Stromal cell of bone marrow (primary cell): Measurements from ENCODE around the gene S100P.
"Not testable (repeated sequence)": the region's sequence is repeated elsewhere in the genome, so short reads cannot be mapped to it uniquely, and the experiment has no call there.

Experiments
- DNase-seq: peaks from one replicate; pipeline ENCODE4 v3.0.0-alpha.2; 2012; ENCODE audit warnings: low read depth

The S100P gene

DNA sequence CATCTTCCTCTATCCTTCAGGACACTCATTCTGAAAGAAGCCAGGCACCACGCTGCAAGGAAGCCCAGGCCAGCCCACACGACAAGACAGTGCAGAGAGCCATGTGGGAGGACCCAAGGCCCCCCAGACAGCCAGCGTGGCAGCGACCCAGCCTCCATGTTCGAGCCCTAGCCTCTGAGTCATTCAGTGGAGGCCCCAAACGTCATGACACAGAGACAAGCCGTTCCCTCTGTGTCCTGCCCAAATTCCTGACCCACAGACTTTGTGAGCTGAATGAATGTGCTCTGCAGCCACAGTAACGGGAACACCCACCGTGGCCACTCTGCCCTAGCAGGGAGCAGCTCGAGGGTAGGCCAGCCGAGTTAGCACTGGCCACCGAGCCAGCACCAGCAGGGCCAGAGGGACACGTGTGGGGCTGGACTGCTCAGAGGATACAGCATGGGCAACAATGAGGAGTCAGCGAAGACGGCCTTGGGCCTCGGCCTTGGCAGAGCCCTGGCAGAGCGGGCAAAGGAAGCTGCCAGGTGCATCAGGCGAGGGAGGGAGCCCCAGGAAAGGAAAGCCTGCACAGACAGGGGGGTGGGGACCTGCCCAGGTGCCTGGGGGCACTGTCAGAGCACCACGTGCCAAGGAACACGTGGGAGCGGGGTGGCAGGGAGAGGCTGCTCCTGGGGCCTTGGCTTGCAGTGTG, 30.9 kb downstream of the S100P start:
- no peak for DNase-seq

DNA sequence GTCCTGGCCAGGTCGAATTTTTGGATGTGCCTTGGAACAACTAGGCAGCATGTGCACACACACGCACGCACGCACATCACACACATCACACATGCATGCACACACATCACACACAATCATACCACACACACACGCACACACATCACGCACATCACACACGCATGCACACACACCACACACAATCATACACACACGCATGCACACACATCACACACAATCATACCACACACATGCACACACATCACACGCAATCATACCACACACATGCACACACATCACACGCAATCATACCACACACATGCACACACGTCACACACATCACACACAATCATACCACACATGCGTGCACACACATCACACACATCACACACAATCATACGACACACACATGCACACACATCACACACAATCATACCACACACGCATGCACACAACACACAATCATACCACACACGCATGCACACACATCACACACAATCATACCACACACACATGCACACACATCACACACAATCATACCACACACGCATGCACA, 31.8 kb downstream of the S100P start:
- not testable (repeated sequence) for DNase-seq

DNA sequence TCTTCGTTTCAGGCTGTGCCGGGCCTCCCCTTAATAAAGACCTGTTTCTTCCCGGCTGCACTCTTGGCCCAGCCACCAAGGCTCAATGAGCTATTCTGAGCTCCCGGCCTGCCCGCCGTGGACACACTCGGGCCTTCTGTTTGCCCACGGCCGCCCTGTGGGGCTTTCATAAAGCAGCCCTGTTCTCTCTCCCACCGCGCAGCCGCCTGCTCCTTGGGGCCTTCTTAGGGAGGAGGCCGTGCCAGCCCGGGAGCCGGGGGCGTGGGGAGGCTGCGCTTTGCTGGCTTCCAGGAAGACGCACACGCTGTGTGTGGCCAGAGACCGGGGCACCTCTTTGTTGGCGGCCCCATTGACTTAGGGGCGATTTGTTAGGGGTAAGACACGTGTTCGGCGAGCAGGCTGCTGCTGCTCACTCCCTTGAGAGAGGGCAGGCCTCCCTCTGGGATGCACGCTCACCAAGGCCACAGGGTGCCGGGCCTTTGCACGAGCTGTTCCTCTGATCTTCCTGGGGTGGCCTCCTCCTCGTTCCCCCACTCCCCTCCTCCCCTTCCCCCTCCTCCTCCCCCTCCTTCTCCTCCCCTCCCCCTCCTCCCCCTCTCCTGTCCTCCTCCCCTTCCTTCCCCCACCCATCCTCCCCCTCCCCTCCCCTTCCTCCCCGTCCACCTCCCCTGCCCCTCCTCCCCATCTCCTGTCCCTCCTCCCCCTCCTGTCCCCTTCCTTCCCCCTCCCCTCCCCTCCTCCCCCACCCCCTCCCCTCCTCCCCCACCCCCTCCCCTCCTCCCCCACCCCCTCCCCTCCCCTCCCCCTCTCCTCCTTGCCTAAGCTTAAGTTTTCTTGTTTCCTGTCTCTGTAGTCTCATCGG, 33.6 kb downstream of the S100P start:
- peak; percentile 21 for DNase-seq

DNA sequence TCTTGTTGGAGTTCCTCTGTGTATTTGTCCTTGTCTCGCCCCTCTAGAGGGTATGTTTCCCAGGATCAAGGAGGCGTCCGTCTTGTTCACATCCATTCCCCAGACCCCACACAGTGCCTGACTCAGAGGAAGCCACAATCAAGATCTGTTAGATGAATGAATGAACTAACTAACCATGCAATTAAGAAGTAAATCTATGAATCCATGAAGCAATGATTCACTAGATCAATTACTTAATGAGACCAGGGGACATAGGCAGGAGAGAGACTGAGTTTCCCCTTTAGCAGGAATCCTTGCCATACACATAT, 34.2 kb downstream of the S100P start:
- DNase-seq: no peak

DNA sequence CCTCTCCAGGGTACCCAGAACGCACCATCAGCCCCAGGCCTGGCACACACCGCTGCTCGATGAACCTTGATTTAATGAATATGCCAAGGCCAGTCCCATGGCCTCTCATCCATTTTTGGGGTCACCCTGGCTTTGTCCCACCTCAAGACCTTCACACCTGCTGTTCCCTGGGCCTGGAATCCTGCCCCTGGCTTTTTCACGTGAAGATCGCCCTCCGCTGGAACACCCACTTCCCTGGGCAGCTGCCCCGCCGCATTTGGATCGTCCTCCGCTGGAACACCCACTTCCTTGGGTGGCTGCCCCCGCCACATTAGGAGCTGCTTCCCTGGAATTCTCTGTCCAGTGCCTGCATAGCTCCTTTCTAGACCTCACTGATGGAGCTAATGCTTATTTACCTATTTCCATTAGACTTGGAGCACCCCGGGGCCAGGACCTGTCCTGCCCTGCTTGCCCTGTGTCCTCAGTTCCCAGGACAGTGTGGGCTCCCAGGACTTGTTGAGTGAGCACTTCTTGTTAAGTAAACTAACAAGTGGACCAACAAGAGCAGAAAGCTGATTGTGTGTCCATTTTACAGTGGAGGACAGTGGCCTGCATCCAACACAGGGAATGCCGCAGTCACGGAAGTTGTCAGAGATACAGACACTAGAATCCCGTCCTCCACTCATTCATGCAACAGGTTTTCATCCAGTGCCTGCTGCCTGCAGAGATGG, 34.8 kb downstream of the S100P start:
- DNase-seq: no peak

DNA sequence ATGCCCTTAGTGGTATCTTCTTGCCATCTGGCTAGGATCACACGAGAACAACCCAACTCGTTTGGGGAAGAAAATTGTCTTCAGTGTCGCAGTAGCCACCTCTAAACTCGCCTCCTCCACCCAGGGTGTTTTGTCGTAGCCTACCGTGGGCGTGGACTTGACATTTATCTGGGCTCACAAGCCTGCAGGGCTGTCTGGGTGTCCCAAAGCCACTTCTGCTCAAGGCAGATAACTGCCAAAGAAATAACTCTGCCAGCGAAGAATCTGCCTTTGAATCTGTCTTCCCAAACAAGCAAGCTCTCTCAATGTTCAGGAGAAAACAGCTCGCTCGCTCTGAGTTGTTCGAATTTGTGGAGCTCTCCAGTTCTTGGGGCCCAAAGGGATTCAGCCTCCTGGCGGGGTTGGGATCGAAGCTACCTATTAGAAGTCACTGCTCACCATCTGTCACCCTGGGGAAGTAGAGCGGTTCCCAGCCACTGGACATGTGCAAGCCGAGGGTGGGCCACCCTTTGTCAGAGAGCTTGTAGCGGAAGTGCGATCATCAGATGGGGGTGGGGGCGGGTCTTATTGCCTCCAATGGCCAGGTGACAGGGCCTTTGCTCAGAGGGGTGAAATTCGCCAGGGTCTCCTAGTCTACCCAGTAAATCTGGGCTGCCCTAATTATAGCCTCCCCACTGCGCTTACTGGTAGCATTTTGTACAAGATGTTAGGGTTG, 37.1 kb downstream of the S100P start:
- DNase-seq: no peak

DNA sequence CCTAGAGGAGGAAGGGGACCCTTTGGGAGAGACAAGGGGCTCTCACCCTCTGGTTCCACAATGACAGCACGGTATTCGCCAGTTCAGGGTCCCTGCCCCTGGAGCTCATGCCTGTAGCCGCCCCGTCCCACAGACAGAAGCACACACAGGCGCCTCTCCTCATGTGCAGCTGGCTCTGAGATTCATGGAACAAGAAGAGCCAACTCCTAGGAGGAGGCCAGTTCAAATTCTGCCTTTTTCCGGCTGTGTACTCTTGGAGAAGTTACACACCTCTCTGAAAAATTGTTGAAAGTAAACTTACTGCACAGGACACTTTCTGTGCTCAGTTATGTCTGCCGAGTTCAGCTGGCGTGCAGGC, 37.6 kb downstream of the S100P start:
- no peak for DNase-seq

DNA sequence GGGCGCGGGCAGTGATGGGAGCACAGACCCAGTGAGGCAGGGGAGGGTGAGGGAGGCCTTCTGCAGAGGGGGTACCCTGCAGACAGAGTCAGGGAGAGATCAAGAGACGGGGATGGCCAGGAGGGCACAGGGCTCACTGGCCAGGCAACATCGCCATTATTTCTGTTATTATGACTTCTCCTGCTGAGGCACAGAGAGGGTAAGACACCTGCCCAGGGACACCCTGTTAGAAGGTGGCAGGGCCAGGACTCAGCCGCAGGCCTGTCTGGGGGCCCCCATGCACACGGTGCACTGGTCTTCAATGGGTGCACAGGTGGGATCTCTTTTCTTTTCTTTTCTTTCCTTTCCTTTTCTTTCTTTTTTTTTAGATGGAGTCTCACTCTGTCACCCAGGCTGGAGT, 38.1 kb downstream of the S100P start:
- no peak for DNase-seq

DNA sequence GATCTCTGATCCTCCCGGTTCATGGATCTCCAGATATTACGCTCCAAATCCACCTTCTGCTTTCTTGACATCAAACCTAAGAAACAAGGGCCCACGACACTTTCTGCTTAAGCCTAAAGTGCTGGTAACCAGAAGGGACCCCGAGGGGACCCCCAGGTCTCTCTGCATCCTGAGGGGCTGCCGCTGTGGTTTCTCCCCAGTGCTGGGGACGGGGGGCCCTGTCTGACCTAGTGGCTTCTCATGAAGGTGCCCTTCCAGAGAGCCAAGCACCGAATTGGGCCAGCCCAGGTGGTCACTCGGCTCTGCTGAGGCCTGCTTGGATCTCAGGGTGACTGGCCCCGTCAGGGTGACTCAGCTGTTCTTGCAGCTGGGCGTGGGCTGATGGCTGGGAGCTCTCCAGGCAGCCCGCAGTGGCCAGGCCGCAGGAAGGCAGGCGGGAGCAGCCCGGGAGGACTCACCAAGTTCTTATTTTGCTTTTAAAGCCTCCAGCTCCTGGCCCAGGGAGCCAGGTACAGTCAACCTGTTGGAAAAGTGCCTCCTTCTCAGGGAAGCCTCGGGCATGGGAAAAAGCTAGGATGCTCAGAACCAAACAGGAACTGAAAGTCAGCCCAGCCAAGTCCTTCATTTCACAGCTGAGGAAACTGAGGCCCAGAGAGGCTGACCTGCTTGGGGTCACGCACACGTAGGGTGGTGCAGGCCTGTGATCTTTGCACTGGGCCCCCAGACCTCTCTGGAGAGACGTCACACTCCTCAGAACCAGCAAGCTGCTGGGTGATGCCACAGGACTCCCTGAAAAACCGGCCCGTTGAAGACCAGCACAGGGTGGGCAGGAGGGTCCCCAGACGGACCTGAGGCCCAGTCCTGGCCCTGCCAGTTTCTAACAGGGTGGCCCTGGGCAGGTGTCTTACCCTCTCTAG, 39.0 kb downstream of the S100P start:
- peak; percentile 78 for DNase-seq

DNA sequence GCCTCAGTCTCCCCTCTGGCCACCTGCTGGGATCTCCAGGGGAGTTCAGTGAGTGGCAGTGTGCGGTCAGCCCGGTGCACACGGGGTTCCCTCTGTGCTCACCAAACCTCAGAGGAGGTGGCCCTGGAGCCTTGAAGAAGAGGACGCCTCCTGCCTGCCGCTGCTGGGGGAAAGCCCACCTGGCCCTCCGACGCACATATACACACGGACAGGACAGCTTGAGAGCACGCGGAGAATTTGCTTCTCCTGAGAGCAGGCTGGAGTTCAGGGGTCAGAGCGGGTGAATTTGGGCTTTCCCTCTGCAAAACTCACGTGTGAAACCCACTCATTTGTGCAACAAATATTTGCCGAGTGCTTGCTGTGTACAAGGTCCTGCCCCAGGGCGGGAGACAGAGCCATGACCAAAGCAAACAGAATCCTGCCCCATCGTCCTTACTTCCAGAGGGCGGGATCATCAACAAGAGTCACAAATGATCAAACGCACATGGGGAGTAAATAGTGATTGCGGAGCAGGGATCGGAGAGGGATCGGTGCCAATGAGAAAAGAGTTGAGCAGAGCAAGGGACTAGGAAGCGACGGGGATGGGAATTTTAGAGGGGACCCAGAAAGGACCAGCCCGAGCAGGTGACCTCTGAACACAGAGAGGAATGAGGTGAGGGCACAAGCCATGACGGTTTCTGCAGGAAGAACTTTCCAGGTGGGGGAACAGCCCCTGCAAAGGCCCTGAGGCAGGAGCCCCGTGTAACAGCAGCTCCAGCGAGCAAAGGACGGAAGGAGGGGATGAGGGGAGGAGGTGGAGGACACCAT, 39.9 kb downstream of the S100P start:
- no peak for DNase-seq

DNA sequence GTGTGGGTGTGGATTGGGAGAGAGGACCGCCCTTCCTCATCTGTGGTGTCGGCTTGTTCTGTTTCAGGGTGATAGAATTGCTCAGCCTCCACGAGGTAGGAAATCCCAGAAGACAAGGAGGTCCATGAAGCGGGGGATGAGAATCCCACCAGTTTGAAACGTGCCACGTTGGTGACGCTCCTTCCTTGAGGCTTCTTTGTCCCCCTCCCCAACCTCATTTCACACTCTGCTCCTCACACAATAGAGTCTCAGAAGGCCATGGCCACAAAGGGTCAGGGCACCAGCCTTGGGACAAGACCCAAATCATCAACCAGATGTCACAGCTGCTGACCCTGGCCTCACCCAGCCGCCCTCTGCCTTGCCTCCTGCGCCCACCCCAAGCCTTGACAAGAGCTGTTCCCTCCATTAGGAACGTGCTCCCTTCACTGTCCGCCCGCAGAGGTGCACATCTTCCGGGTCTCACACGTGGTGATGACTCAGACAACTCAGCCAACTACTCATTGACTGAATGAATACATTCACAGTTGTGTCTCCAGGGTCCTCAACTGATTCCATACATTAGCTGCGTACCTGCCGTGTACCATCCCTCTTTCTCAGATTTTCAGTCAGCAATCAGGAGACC, 40.6 kb downstream of the S100P start:
- DNase-seq: no peak

DNA sequence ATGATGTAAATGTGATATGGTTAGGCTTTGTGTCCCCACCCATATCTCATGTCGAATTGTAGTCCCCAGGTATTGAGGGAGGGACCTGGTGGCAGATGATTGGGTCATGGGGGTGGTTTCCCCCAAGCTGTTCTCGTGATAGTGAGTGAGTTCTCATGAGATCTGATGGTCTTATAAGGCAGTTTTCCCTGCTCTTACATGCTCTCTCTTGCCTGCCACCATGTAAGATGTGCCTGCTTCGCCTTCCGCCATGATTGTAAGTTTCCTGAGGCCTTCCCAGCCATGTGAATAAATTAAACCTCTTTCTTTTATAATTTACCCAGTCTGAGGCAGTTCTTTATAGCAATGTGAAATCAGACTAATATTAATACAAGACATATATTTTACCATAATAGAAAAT, 46.2 kb downstream of the S100P start:
- no peak for DNase-seq

DNA sequence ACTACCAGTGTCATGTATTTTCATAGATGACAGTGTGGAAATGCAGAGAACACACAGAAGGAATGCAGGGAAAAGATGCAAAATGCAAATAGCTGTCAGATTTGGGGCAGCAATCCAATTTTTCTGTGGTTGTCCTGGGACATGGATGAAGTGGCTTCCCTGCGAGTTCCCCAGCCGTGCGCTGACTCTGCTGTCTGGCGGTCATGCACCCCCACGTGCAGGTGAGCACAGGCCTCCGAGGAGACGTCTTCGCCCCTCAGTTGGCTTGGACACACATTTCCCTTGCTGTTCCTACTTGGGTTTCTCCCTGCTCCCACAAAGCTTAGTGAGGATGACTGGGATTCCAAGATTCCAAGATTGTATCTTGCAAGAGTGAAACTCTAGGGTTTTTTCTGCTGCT, 46.7 kb downstream of the S100P start:
- DNase-seq: no peak

DNA sequence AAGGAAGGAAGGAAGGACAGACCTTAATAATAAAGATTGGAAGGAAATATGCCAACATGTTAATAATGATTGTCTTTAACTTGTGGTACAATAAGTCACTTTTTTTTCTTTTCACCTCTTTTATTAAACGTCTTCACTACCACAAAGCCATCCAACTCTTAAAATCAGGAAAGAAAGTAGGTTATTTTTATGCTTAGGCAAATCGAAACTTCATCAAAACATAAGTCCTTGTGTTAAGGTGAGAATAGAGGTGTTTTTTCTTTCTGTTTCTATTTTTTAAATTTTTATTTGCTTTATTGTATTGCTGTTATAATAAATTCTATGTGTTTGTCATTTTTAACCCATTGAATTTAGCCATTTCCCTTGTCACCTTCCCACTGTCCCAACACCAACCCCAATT, 48.8 kb downstream of the S100P start:
- no peak for DNase-seq

DNA sequence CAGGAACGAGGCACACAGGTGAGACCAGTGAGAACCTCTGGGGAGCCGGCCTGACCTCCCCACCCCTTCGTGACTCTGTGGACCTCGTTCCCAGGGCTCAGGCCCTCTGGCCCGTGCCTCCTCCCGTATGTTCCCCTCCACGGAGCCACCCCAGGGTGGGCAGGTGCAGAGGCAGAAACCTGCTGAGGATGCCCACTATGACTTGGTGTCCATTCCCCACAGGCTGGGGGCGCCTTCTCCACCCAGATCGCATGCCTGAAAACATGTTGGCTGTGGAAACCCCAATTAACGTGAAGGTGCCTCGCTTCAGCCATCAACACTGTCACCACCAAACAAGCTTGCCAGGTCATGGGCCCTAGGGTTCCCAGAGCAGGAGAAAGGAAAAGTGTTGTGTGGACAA, 49.3 kb downstream of the S100P start:
- DNase-seq: no peak
